ENCODE results near the gene POLE3.
"Not testable (repeated sequence)": the region's sequence is repeated elsewhere in the genome, so short reads cannot be mapped to it uniquely, and the experiment has no call there.

POLE3 gene

GRCh38 chr9:113444736-113445135, 34.3 kb upstream of the POLE3 start:
- no peak for DNase-seq (ENCODE audit: low spot score)
- Histone ChIP-seq H3K4me3 (no peak overlapping the region), H3K27ac (no peak overlapping the region)
- TF ChIP-seq CTCF (IDR thresholded peaks at IDR 0.05): no peak

GRCh38 chr9:113437716-113438115, 27.2 kb upstream of the POLE3 start:
- not testable (repeated sequence) for H3K27ac ChIP-seq; DNase-seq (ENCODE audit: low spot score); H3K4me3 ChIP-seq

GRCh38 chr9:113436728-113437515, 26.4 kb upstream of the POLE3 start:
- H3K27ac ChIP-seq: no peak overlapping the region
- no peak for TF ChIP-seq CTCF (IDR thresholded peaks at IDR 0.05)
- H3K4me3 ChIP-seq: no peak overlapping the region
- no peak for DNase-seq (ENCODE audit: low spot score)

- DNase-seq (ENCODE audit: low spot score): no peak
- H3K4me3 ChIP-seq: no peak overlapping the region
- TF ChIP-seq CTCF (IDR thresholded peaks at IDR 0.05): no peak
- no peak overlapping the region for H3K27ac ChIP-seq
Measured at GRCh38 chr9:113431191-113431590, 20.7 kb upstream of the POLE3 start.

GRCh38 chr9:113428062-113428615, 17.7 kb upstream of the POLE3 start:
- Histone ChIP-seq H3K4me3 (no peak overlapping the region), H3K27ac (no peak overlapping the region)
- no peak for TF ChIP-seq CTCF (IDR thresholded peaks at IDR 0.05)
- no peak for DNase-seq (ENCODE audit: low spot score)

GRCh38 chr9:113427629-113428028, 17.2 kb upstream of the POLE3 start:
- DNase-seq (ENCODE audit: low spot score): no peak
- Histone ChIP-seq H3K27ac (no peak overlapping the region), H3K4me3 (no peak overlapping the region)
- no peak for TF ChIP-seq CTCF (IDR thresholded peaks at IDR 0.05)

- no peak for TF ChIP-seq CTCF (IDR thresholded peaks at IDR 0.05)
- Histone ChIP-seq H3K4me3 (no peak overlapping the region), H3K27ac (no peak overlapping the region)
- no peak for DNase-seq (ENCODE audit: low spot score)
Measured at GRCh38 chr9:113426701-113427100, 16.2 kb upstream of the POLE3 start.

All from coronary artery (tissue), 2 donors.